Neural crest cell (in vitro differentiated cells): Measurements from ENCODE around the gene PLXNA2. TPM values are rescaled to one million over a fixed set of nuclear protein-coding genes. Genes with fewer than 3 reads are reported as not detected.
A peak's percentile ranks its signal among the peaks of the same experiment; 100 is the strongest.

Experiments
- DNase-seq: peaks from one replicate; pipeline ENCODE4 v3.0.0; 2021; ENCODE audit warnings: low read depth, mixed read lengths, low spot score
- H3K27ac Mint-ChIP-seq: one replicate; pipeline ENCODE4 v1.8.0; 2021; ENCODE audit warnings: mild to moderate bottlenecking, mixed read lengths; ENCODE audit not compliant: unreplicated experiment
- H3K27me3 Mint-ChIP-seq: 2 replicates; pipeline ENCODE4 v1.8.0; 2021; ENCODE audit warnings: low read depth, mild to moderate bottlenecking, mixed read lengths
- H3K36me3 Mint-ChIP-seq: 2 replicates; pipeline ENCODE4 v1.8.0; 2021; ENCODE audit warnings: low read depth, mild to moderate bottlenecking, mixed read lengths
- H3K4me1 Mint-ChIP-seq: 2 replicates; pipeline ENCODE4 v1.8.0; 2021; ENCODE audit warnings: mixed read lengths
- H3K4me3 Mint-ChIP-seq: one replicate; pipeline ENCODE4 v1.8.0; 2021; ENCODE audit warnings: mild to moderate bottlenecking, mixed read lengths
- H3K9me3 Mint-ChIP-seq: 2 replicates; pipeline ENCODE4 v1.8.0; 2021; ENCODE audit warnings: mixed read lengths
- CTCF ChIP-seq: fragments of 200-600 bp; sonication (generic); conservative IDR thresholded peaks from 2 replicates; pipeline ENCODE4 v1.5.0; 2021; ENCODE audit warnings: antibody characterized with exemption, mild to moderate bottlenecking
- total RNA-seq: library from RNA; stranded (reverse); gene quantifications from 2 replicates; pipeline ENCODE4 v1.2.1, GENCODE V29; 2021

The PLXNA2 gene
- total RNA-seq, 1 donor from 2014 or later: 37.7 TPM

- no peak for TF ChIP-seq CTCF
- no peak for DNase-seq
- H3K27me3 Mint-ChIP-seq: no peaks in the 10 kb centered on the region
- H3K36me3 Mint-ChIP-seq: no peaks in the 10 kb centered on the region
- no peaks in the 10 kb centered on the region for H3K9me3 Mint-ChIP-seq
- H3K27ac Mint-ChIP-seq: peak overlapping the region; percentile 95
- H3K4me3 Mint-ChIP-seq: peak overlapping the region; percentile 31
- peaks cover 58% of the 10 kb centered on the region for H3K4me1 Mint-ChIP-seq
These were observed 174.9 kb downstream of the PLXNA2 start for GRCh38 chr1:208069317-208069716.

- H3K36me3 Mint-ChIP-seq: no peaks in the 10 kb centered on the region
- no peak for DNase-seq
- H3K4me1 Mint-ChIP-seq: peaks cover 58% of the 10 kb centered on the region
- H3K4me3 Mint-ChIP-seq: peak overlapping the region; percentile 31
- peak overlapping the region; percentile 95 for H3K27ac Mint-ChIP-seq
- H3K9me3 Mint-ChIP-seq: no peaks in the 10 kb centered on the region
- H3K27me3 Mint-ChIP-seq: no peaks in the 10 kb centered on the region
- no peak for TF ChIP-seq CTCF
These were observed 175.3 kb downstream of the PLXNA2 start for GRCh38 chr1:208068908-208069307.

- H3K27ac Mint-ChIP-seq: no peak overlapping the region
- H3K36me3 Mint-ChIP-seq: no peaks in the 10 kb centered on the region
- peaks cover 58% of the 10 kb centered on the region for H3K4me1 Mint-ChIP-seq
- TF ChIP-seq CTCF: no peak
- peak overlapping the region; percentile 31 for H3K4me3 Mint-ChIP-seq
- no peaks in the 10 kb centered on the region for H3K27me3 Mint-ChIP-seq
- H3K9me3 Mint-ChIP-seq: no peaks in the 10 kb centered on the region
- peak; percentile 14 for DNase-seq
These were observed 175.8 kb downstream of the PLXNA2 start for GRCh38 chr1:208068407-208068806.

- Mint-ChIP-seq H3K4me3 (no peak overlapping the region), H3K36me3 (no peaks in the 10 kb centered on the region), H3K27ac (no peak overlapping the region), H3K27me3 (no peaks in the 10 kb centered on the region), H3K9me3 (no peaks in the 10 kb centered on the region), H3K4me1 (peaks cover 54% of the 10 kb centered on the region)
- DNase-seq: no peak
- TF ChIP-seq CTCF: no peak
These were observed 177.6 kb downstream of the PLXNA2 start for GRCh38 chr1:208066583-208066982.

GRCh38 chr1:208065862-208066261, 178.3 kb downstream of the PLXNA2 start:
- H3K9me3 Mint-ChIP-seq: no peaks in the 10 kb centered on the region
- H3K4me1 Mint-ChIP-seq: peaks cover 50% of the 10 kb centered on the region
- no peak overlapping the region for H3K27ac Mint-ChIP-seq
- no peaks in the 10 kb centered on the region for H3K27me3 Mint-ChIP-seq
- no peaks in the 10 kb centered on the region for H3K36me3 Mint-ChIP-seq
- no peak overlapping the region for H3K4me3 Mint-ChIP-seq
- TF ChIP-seq CTCF: no peak
- no peak for DNase-seq

- no peaks in the 10 kb centered on the region for H3K9me3 Mint-ChIP-seq
- no peaks in the 10 kb centered on the region for H3K27me3 Mint-ChIP-seq
- DNase-seq: no peak
- peaks cover 30% of the 10 kb centered on the region for H3K4me1 Mint-ChIP-seq
- no peak overlapping the region for H3K27ac Mint-ChIP-seq
- no peaks in the 10 kb centered on the region for H3K36me3 Mint-ChIP-seq
- H3K4me3 Mint-ChIP-seq: no peak overlapping the region
- TF ChIP-seq CTCF: no peak
These were observed 182.6 kb downstream of the PLXNA2 start for GRCh38 chr1:208061632-208062031.
